GM21576 (cell line): ENCODE data around the gene EGFR.

Experiments used
- ATAC-seq: cut with Tn5 transposase; IDR thresholded peaks from one replicate; pipeline ENCODE4 v1.9.1; 2021; ENCODE audit warnings: mild to moderate bottlenecking, moderate library complexity; ENCODE audit not compliant: unreplicated experiment

EGFR gene

DNA sequence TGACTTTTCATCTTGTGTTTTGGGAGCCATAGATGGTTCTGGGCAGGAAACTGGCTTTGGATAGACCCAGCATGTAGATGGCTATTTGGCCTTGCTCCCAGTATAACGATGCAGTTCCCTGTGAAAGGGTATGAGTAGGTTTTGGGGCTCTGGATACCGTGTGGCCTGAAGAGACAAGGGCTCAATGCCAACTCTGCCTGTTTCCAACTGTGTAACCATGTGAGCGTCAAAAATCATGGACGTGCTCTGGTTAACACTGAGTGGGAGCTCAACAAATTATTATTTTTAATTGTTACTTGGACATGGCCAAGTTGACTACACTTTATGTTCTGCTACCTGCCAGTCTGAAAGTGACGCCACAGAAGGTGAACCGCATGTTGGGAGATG is 41.8 kb downstream of the EGFR start:
- ATAC-seq, result no peak

DNA sequence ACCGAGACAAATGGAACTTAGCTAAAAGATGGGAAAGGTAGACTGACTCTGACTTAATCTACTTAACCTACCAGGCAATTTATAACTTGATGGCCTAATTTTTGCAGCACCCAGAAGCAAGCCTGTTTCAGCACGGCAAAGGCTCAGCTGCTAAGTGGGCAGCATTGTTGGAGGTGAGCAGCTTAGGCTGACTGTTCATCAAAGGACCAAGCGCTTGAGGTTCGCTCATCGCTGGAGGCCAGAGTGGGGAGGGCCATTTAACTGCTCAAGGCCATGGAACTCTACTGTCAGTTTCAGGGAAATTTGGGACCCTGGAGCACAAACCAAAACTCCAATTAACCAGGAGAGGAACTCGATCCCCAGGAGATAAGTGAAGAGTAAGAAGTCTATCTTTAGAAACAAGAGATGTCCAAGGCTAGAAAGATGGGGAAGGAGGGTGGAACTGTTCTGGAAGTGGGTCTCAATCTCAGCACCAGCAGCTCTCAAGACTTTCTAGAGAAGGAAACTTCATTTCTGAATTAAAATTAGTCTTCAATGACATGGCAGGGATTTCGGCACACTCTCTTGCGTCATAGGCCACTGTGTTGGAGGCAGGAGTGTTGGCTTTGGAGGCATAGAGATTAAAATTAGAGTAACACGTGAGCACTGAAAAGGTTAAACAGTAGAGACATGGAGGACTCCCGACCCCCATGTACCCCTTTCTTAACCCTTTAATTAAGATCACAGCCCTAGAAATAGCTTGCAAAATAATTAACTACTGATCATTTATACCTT is 43.1 kb downstream of the EGFR start:
- no peak for ATAC-seq

DNA sequence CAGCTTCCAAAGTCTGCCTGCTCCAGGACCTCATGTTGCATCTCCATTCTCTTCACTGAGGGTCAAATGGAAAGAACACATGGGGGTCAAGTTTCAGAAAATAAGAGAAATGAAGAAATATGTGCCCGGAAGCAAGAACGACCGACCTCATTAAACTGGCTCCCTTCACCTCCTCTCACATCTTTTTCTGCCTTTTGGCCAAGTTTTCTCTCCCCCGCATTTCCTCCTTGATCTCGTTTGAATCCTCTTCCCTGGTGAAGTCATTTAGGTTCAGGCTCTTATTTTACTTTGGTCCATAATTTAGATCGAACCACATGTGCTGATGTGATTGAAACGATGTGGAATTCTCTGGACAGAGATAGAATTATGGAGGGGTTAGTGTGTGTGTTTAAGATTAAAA is 44.2 kb downstream of the EGFR start:
- no peak for ATAC-seq

DNA sequence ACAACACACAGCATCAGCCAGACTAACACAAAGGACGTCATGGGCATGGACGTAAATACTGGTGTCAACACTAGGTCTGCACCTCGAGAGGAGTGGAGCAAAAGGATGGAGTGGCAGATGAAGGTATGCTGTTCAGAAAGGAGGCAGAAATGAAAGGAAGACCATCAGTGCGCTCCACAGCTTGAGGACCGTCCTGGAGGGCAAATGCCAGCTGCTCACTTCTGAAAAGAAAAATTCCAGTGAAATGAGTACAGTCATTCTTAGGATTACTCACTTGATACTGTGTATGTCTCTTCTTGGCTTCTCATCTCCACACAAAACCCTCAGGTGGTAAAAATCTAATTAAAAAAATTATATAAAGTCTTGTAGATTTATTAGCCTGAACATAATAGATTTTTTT is 44.8 kb downstream of the EGFR start:
- no peak for ATAC-seq

DNA sequence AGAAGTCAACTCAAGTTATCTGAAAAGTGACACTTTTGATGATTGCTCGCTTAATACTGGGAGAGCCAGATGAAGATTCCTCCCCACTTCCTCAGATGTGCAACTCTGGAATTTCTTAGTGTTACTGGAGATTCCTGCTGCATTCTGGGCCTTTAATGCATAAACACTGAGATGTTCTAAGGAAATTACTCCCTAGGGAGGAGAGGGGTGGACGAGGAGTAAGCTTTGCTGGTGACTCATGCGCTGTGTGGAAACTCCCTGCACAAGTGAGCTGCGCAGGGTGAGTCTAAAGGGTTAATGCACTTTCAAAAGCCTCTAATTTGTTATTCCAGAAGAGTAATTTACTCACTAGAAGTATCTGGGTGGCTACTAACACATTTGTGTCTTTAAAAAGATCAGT is 46.3 kb downstream of the EGFR start:
- peak; percentile 63 for ATAC-seq

DNA sequence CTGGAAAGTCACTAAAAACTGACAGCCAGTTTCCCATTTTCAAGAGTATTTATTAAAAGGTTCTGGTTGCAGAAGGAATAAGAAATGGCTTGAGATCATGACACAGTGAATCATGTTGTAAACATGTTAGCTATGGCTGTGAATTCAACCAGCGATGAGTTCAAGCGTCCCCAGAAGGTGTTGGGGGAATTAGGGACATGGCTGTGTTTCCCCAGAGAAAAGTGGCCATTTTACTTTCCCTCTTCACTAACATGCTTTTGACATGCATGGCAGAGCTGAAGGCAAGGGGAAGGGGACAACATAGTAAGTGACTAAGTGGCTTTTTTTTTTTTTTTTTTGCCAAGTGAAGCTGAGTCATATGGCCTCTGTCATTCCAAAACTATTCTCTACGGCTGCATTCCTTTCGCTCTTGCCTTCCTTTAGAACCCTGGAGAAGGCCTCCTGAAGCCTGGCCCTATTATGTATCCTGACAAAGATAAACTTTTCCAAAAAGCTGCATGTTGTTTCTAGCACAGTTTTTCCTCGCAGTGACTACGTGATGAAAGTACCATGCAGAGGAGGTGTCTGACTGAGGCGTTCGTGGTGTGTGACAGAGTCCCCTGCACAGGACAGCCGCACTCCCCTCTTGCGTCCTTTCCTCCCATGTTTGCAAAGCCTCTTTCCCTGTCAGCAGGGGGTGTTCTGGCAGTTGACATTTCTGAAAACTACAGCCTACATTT is 46.9 kb downstream of the EGFR start:
- ATAC-seq, result peak; percentile 41

DNA sequence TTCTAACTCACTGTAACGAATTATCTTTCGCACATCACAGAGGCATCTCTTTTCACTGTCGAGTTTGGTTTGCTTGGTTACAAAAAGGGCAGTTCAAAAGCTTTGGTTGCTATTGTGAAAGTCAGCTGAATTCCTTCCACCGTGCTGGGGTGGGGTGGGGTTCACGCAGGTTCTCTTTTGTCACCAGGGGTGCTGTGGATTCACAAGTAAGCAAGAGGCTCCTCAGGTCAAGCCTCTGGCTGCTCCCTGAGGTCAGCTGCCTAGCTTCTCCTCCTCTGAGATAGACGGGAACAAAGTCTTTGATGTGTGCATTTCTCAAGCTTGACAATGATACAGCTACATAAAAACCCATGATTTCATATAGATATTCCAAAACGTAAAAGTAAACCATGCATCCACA is 47.7 kb downstream of the EGFR start:
- ATAC-seq, result no peak

DNA sequence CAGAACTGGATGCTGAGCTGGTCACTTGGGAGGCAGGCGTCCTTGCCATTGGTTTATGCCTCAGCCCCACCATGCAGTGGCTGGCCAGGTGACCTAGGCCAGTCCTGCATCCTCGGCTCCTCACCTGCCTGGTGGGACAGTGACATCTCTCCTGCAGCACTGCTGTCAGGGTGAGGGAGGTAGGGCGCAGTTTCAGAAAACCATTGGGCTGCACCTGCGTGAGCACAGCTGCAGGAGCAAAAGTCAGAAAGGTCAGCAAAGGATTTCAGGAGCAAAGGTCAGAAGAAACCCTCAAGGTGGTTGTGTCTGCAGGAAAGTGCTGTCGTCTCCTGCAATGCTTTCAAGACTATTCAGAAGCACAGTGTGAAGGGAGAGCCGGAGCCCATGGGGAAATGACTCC is 48.1 kb downstream of the EGFR start:
- ATAC-seq, result no peak

DNA sequence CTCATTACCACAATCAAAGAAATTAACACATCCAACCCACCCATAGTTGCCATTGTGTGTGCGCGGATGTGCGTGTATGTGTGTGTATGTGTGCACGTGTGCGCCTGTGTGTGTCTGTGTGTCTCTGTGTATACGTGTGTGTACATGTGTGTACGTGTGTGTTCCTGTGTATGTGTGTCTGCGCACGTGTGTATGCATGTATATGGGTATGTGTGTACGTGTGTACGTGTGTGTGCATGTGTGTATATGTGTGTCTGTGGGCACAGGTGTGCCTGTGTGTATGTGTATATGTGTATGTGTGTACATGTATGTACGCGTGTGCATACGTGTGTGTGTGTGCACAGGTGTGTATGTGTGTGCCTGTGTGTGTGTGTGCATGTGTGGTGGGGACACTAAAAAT is 48.9 kb downstream of the EGFR start:
- ATAC-seq, result no peak

DNA sequence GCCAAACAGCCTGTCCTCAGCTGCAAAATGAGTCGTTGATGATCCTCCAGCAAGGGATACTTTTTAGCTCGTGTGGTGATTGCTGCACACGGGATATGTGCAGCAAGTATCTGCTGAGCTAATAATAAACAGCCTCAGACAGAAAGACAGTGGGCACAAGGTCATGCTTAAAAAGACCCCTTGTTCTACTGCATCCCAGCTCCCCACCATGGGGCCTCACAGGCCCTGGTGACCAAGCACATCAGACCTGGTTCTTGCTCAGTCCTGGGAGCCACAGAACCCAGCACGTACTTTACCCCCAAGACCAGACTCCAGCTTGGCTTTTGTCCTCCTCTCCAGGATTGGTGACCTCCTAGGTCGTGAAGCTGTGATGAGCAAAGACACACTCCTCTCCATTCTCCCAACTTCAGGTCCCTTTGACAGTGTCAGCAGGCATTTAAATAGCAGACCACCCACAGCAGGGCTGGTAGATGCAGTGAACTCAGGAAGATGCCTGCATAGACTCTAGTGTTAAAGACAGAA is 50.5 kb downstream of the EGFR start:
- ATAC-seq, result no peak

DNA sequence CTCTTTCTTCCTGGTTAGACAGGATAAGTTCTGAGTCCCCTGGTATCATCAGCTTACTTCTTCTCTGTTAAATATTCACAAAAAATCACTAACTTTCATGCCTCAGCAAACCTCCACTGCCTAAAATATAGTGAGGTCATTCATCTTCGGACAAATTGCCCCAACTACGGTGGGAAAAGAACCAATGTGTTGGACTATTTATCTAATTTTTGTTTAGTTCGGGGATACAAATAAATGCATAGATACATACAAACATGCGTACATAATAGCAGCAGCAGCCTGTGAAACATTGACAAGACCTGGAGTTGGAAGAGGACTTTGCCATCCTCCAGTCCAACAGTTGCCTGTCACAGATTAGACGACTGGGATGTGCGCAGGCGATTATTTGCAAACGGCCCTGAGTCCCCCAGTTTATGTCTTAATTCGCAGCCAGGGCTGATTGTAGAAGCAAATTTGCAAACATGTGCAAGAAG is 51.5 kb downstream of the EGFR start:
- ATAC-seq, result no peak

DNA sequence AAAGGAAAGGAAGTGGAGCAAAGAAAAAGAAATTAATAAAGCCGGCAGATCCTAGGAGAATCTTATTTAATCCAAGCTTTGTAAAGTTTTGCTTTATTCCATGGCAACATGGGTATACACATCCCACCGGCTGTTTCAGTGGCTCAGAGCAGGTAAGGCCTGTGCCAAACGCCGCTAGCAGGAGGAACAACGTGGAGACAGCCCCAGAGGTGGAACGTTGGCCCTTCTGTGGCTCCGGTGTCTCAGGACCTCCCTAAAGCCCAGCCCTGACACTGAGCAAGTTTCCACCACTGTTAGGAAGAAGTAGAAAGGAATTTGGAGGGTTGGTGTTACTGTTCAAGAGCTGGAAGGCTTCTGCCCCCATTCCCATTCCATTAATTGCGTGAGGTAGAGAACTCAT is 52.0 kb downstream of the EGFR start:
- ATAC-seq, result no peak

DNA sequence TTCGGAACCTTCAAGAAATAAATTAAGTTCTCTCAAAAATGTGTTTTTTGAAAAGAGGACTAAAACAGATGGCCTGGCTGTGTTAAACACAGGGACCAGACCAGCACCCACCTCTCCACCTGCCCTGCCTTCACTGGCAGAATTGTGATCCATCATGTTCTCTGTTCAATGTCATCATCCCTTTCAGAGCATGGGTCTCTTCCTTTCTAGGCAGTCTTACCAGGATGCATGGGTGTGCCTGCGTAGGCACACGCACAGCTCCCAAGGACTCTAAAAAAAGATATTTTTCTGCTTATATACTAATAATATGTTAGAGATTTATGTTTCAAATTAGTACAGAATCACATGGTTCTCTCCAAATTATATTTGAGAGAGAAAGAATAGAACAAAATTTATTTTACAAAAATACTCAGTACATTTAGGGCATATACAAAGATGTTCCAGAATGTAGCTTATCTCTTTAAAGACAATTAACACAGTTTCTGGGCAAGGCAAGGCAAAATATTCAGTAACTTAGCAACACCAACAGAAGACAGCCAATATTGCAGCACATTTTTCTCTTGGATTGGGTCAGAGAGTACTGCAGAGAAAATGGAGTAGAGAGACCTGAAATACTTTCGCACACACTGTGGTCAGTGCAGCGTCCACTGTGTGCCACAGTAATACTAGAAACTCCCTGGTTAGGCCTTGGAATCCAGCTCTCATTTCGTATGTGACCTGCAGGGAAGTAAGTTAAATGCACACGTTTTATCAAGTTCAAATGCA is 52.8 kb downstream of the EGFR start:
- no peak for ATAC-seq

DNA sequence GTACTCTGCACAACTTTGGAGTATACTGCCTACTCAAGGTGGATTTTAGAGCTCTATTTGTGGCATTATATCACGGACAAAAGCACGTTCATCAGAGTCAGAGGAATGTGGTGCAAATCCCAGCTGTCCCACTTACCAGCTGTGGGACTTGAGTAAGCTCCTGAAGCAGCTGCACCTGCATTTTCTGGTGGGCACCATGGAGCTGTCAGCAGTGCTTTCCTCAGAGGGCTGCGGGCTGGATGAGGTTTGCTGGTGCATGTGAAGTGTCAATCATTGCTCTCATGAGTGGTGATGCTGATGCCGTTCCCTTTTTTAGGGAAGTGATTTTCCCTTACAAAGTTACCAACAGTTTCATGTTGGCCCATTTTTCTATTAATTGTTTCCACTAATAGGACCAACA is 53.4 kb downstream of the EGFR start:
- no peak for ATAC-seq

DNA sequence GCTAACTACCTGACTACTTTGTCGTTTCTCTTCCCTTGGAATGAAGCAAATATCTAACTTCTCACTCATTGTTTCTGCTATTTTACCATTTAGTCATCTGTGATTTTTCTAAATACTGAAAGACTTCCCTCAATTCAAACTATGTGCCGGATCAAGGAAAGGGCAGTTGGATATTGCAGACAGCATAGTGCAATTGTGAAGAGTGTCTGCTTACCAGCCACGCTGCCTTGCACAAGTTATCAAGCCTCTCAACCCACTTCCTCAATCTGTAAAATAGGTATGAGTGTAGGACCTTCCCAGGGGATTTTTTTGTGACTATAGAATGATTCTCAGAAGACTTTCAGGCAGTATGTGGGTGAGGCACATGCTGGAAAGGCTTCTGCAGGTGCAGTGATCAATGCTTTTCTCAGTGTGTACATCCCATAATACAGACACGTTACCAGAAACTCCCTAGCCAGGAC is 54.3 kb downstream of the EGFR start:
- ATAC-seq, result peak; percentile 61

DNA sequence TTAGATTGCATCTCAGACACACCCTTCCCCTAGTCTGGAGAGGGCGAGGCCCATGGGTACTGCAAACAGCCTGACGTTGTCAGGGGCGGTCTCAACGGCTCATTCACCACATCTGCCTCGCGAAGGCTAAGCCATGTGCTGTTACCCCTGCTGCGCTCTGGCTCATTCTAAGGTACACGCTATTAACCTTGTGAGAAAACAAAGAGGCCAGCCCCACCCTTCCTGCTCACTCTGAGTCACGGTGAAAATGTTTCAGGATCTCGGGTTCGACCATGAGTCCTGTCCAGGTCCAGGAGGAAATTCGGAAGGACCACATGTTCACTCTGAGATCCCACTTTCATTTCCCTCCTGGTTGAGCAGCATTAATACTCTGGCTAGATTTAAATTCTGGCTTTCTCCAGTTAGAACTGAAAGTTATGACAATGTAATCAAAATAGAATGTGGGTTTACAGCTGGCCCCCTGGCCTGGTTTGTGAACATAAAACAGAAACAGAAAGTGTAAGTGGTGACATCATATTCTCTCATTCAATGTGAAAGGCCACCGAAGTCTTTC is 55.2 kb downstream of the EGFR start:
- peak; percentile 86 for ATAC-seq

DNA sequence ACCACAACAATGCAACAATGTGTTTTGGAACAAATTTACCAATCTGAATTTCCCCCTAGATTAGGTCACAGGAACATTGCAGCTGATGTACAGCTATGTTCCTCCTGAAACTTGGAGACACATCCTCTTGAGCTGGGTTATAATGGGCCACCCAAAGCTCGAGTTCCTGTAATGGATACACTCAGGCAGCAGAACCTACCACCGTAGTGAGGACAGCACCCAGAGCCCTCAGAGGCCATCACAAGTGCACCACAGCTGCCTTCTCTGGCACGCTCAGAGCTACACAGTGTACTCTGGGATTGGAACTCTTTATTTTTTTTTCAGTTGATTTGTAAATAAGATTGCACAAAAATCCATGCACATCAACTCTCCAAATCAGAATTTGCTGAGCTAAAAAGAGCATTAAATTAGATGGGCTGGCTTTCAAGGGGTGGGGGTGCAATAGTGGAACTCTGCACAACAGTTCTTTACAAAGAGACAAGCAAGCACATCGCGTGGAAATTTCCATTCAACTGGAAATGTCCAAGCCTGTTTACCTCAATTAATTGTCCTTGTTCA is 56.7 kb downstream of the EGFR start:
- no peak for ATAC-seq

DNA sequence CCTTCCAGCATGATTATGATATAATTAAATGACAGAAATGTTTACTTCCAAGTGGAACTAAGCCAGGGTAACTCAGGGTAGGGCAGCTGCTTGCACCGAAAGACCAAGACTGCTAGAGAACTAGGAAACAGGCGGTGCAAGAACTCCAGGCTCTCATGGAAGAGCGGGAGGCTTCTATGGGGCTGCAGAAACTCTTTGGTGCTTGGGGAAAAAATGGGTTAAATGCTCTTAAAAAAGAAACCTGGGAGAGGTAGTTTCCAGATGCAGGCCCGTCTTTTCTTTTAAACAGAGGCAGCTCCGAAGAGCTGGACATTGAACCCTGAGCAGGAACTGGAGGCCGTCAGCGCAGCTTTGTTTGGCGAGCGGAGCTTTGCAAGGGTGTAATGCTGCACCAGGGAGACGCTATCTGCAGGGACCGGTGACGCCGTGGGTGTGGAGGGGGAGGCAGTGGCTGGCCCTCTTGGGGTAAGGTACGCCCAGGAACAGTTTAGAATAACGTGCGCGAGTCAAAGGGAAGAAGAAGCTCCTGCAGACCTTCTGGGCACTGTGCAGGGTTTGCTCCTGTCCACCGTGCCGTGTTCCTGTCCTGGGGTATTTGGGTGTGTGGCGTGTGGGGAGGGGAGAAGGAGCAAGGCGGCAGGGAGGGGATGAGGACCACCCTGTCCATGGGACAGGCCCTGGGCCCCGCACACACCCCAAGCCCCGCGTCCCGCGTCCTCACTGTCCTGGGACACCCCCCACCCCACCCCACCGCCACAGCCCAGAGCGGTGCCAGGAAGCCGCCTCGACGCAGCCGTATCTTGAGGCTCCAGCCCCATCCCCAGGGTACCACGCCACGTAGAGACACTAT is 59.0 kb downstream of the EGFR start:
- ATAC-seq, result no peak

DNA sequence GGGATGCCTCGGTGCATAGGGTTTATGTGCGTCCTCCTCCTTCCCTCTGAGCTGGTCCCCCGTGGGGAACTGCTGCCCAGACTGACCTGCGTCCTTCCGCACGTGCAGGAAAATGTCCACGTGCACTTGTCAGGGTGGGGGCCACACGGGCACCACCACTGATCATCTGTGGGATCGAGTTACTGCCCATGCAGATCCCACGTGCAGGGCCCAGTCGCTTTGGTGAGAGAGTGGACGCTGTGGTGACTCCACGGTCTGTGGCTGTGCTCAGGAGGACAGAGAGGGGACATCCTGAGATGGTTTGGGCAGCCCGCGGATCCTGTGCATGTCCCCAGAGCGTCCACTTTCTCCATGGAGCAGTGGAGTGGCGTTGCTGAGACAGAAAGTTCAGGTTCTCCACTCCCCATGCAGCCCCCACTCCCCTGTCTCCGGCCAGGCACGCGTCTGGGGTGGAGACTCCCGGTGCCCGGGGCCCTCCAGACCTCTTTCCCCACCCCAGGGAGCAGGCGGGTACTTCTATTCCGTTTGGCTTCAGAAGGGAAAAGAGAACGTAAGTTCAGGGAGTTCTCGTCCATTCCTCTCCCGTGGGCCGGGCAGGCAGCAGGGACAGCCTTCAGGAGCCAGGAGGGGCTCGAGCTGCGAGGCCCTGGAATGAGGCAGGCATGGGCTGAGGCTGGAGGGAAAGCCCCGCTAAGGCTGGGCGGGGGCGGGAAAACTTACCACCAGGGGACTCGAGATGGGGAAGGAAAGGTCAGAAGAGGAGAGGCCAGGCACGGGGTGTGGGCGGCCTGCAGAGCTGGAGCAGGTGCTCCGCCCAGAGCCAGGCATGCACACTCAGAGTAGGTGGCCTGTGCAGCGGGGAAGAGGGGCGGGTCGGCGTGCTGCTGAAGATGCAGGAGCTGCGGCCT is 59.9 kb downstream of the EGFR start:
- no peak for ATAC-seq
